Ishikawa (cell line): ENCODE results near the gene NR1D2.

Experiments used
- CEBPB ChIP-seq: IDR thresholded peaks from 2 replicates; pipeline ENCODE4 v1.6.1; 2012
- CREB1 ChIP-seq: IDR thresholded peaks from 2 replicates; pipeline ENCODE4 v1.6.1; 2012; ENCODE audit warnings: low read depth
- EGR1 ChIP-seq: IDR thresholded peaks from 2 replicates; pipeline ENCODE4 v1.6.1; 2012
- EP300 ChIP-seq: IDR thresholded peaks from 2 replicates; pipeline ENCODE4 v1.6.1; 2012; ENCODE audit warnings: borderline replicate concordance
- FOXM1 ChIP-seq: IDR thresholded peaks from 2 replicates; pipeline ENCODE4 v1.6.1; 2012; ENCODE audit warnings: low read depth, borderline replicate concordance
- MAX ChIP-seq: IDR thresholded peaks from 2 replicates; pipeline ENCODE4 v1.6.1; 2012
- NFIC ChIP-seq: IDR thresholded peaks from 2 replicates; pipeline ENCODE4 v1.6.1; 2012
- RAD21 ChIP-seq: IDR thresholded peaks from 2 replicates; pipeline ENCODE4 v1.6.1; 2012; ENCODE audit warnings: low read depth
- REST ChIP-seq: IDR thresholded peaks from 2 replicates; pipeline ENCODE4 v1.6.1; 2012; ENCODE audit warnings: low read depth, mild to moderate bottlenecking
- TAF1 ChIP-seq: IDR thresholded peaks from 2 replicates; pipeline ENCODE4 v1.6.1; 2012; ENCODE audit warnings: low read depth, mild to moderate bottlenecking
- TCF12 ChIP-seq: IDR thresholded peaks from 2 replicates; pipeline ENCODE4 v1.6.1; 2012; ENCODE audit warnings: low read depth
- TEAD4 ChIP-seq: IDR thresholded peaks from 2 replicates; pipeline ENCODE4 v1.6.1; 2012
- USF1 ChIP-seq: IDR thresholded peaks from 2 replicates; pipeline ENCODE4 v1.6.1; 2012
- YY1 ChIP-seq: IDR thresholded peaks from 2 replicates; pipeline ENCODE4 v1.6.1; 2012; ENCODE audit warnings: low read depth

- TF ChIP-seq EGR1 (no peak), TAF1 (no peak), RAD21 (no peak), REST (no peak), NFIC (no peak), CEBPB (no peak), TEAD4 (no peak), USF1 (no peak), FOXM1 (no peak), EP300 (no peak), MAX (no peak), CREB1 (no peak), YY1 (no peak), TCF12 (no peak)
These were observed 72.2 kb downstream of the NR1D2 start for GRCh38 chr3:24017305-24017704.
